Measurements from ENCODE around the gene ZNF804B.

ZNF804B gene

GRCh38 chr7:88967432-88967831, 207.9 kb downstream of the ZNF804B start:
- no peak for DNase-seq (ENCODE audit: low read depth, low spot score)

GRCh38 chr7:88969167-88969566, 209.7 kb downstream of the ZNF804B start:
- DNase-seq (ENCODE audit: low read depth, low spot score), result no peak

- no peak for DNase-seq (ENCODE audit: low read depth, low spot score)
Measured at GRCh38 chr7:88985295-88985694, 225.8 kb downstream of the ZNF804B start.

- DNase-seq (ENCODE audit: low read depth, low spot score), result no peak
Measured at GRCh38 chr7:89001306-89001705, 241.8 kb downstream of the ZNF804B start.

- no peak for DNase-seq (ENCODE audit: low read depth, low spot score)
Measured at GRCh38 chr7:89002981-89003956, 243.8 kb downstream of the ZNF804B start.

GRCh38 chr7:89012016-89012415, 252.5 kb downstream of the ZNF804B start:
- no peak for DNase-seq (ENCODE audit: low read depth, low spot score)

- DNase-seq (ENCODE audit: low read depth, low spot score), result no peak
Measured at GRCh38 chr7:89017695-89018094, 258.2 kb downstream of the ZNF804B start.

- no peak for DNase-seq (ENCODE audit: low read depth, low spot score)
Measured at GRCh38 chr7:89021741-89022140, 262.2 kb downstream of the ZNF804B start.

- DNase-seq (ENCODE audit: low read depth, low spot score), result no peak
Measured at GRCh38 chr7:89023206-89023605, 263.7 kb downstream of the ZNF804B start.

GRCh38 chr7:89023877-89024276, 264.4 kb downstream of the ZNF804B start:
- no peak for DNase-seq (ENCODE audit: low read depth, low spot score)

- no peak for DNase-seq (ENCODE audit: low read depth, low spot score)
Measured at GRCh38 chr7:89027781-89028180, 268.3 kb downstream of the ZNF804B start.

- DNase-seq (ENCODE audit: low read depth, low spot score), result no peak
Measured at GRCh38 chr7:89028319-89028718, 268.8 kb downstream of the ZNF804B start.

GRCh38 chr7:89029864-89030263, 270.4 kb downstream of the ZNF804B start:
- DNase-seq (ENCODE audit: low read depth, low spot score), result no peak

GRCh38 chr7:89041240-89041639, 281.7 kb downstream of the ZNF804B start:
- DNase-seq (ENCODE audit: low read depth, low spot score), result no peak

- DNase-seq (ENCODE audit: low read depth, low spot score), result no peak
Measured at GRCh38 chr7:89042940-89043339, 283.4 kb downstream of the ZNF804B start.

- no peak for DNase-seq (ENCODE audit: low read depth, low spot score)
Measured at GRCh38 chr7:89049043-89049442, 289.5 kb downstream of the ZNF804B start.

- DNase-seq (ENCODE audit: low read depth, low spot score), result no peak
Measured at GRCh38 chr7:89053130-89053529, 293.6 kb downstream of the ZNF804B start.

- no peak for DNase-seq (ENCODE audit: low read depth, low spot score)
Measured at GRCh38 chr7:89054361-89054760, 294.9 kb downstream of the ZNF804B start.

GRCh38 chr7:89060234-89060633, 300.7 kb downstream of the ZNF804B start:
- DNase-seq (ENCODE audit: low read depth, low spot score), result no peak

- no peak for DNase-seq (ENCODE audit: low read depth, low spot score)
Measured at GRCh38 chr7:89064831-89065230, 305.3 kb downstream of the ZNF804B start.

GRCh38 chr7:89067048-89067447, 307.5 kb downstream of the ZNF804B start:
- DNase-seq (ENCODE audit: low read depth, low spot score), result no peak

GRCh38 chr7:89072081-89072480, 312.6 kb downstream of the ZNF804B start:
- DNase-seq (ENCODE audit: low read depth, low spot score), result no peak

GRCh38 chr7:89073776-89074175, 314.3 kb downstream of the ZNF804B start:
- no peak for DNase-seq (ENCODE audit: low read depth, low spot score)

All from activated CD4-positive, CD25-positive, alpha-beta regulatory T cell treated with anti-CD3 and anti-CD28 coated beads, Interleukin-2, amount 50 U/mL, for 16 hours (primary cell).